Panc1 (cell line): ENCODE measurements around the gene CCDC12. TPM values are rescaled to one million over a fixed set of nuclear protein-coding genes. Genes with fewer than 3 reads are reported as not detected.

Experiments
- ATAC-seq: fragments of 200-7000 bp; cut with Tn5 transposase; 2 replicates; pipeline ENCODE4 v1.9.1; 2020; ENCODE audit warnings: mild to moderate bottlenecking, moderate library complexity
- BruUV-seq: library from RNA; stranded (reverse); fragments of 400-500 nt; replicated peaks from 2 replicates; lab custom pipeline; 2021; lab: Mats Ljungman, UMichigan
- CTCF ChIA-PET: fragments of 300-600 bp; sonication (Branson Sonifier 250); formaldehyde crosslinking; loops from one replicate; lab custom pipeline; 2022; ENCODE audit warnings: antibody characterized with exemption; lab: Charles Lee
- POLR2A ChIA-PET: fragments of 300-600 bp; sonication (Branson Sonifier 250); formaldehyde crosslinking; loops from one replicate; lab custom pipeline; 2022; ENCODE audit warnings: antibody characterized with exemption; lab: Charles Lee
- DNase-seq: peaks from one replicate; pipeline ENCODE4 v3.0.0-alpha.2; 2010; ENCODE audit warnings: low read depth, low spot score
- H3K27ac ChIP-seq: 2 replicates; pipeline ENCODE4 v1.5.1; 2011; ENCODE audit warnings: mild to moderate bottlenecking, low read length, inconsistent platforms
- H3K27me3 ChIP-seq: fragments of 200-500 bp; sonication (Bioruptor generic); 2 replicates; pipeline ENCODE4 v1.6.0; 2014; ENCODE audit warnings: low read length, inconsistent platforms; ENCODE audit not compliant: control insufficient read depth, insufficient read depth
- H3K36me3 ChIP-seq: fragments of 200-500 bp; sonication (Bioruptor generic); 2 replicates; pipeline ENCODE4 v1.5.1; 2014; ENCODE audit warnings: inconsistent platforms, mild to moderate bottlenecking, low read length, moderate library complexity; ENCODE audit not compliant: control insufficient read depth, insufficient read depth
- H3K4me1 ChIP-seq: 2 replicates; pipeline ENCODE4 v1.5.1; 2011; ENCODE audit warnings: inconsistent platforms, mild to moderate bottlenecking, low read length, moderate library complexity; ENCODE audit not compliant: control insufficient read depth, insufficient read depth
- H3K4me3 ChIP-seq, 2 experiments: 2 replicates each; pipeline ENCODE4 v1.5.1; 2011 to 2012; ENCODE audit warnings: low read depth in 2 of 2, low read length in 2 of 2, mild to moderate bottlenecking in 2 of 2, inconsistent platforms in 1 of 2, moderate library complexity in 1 of 2
- H3K9me3 ChIP-seq: fragments of 200-500 bp; sonication (Bioruptor generic); 2 replicates; pipeline ENCODE4 v1.5.1; 2014; ENCODE audit warnings: low read depth, mild to moderate bottlenecking, inconsistent platforms, low read length, moderate library complexity; ENCODE audit not compliant: control insufficient read depth, insufficient read depth
- CTCF ChIP-seq: fragments of 450-650 bp; IDR thresholded peaks from 2 replicates; pipeline ENCODE4 v1.5.1; 2017; ENCODE audit warnings: mild to moderate bottlenecking
- POLR2AphosphoS5 ChIP-seq: IDR thresholded peaks from 2 replicates; pipeline ENCODE4 v1.6.1; 2012; ENCODE audit warnings: mild to moderate bottlenecking, low read depth, low read length, moderate library complexity
- REST ChIP-seq, 2 experiments: IDR thresholded peaks; 2 replicates each; pipeline ENCODE4 v1.6.1; 2011 to 2012; ENCODE audit warnings: low read depth in 2 of 2, control low read depth in 1 of 2, low read length in 1 of 2, mild to moderate bottlenecking in 1 of 2, moderate library complexity in 1 of 2; ENCODE audit not compliant: insufficient read depth in 1 of 2
- SIN3A ChIP-seq: IDR thresholded peaks from 2 replicates; pipeline ENCODE4 v1.6.1; 2012; ENCODE audit warnings: low read depth, mild to moderate bottlenecking, low read length, moderate library complexity, borderline replicate concordance; ENCODE audit not compliant: insufficient read depth
- TCF7L2 ChIP-seq: IDR thresholded peaks from 2 replicates; pipeline ENCODE4 v1.6.1; 2011; ENCODE audit warnings: mild to moderate bottlenecking, low read depth, low read length, inconsistent platforms
- in situ Hi-C: cut with HindIII; loops from 2 replicates; pipeline ENCODE4 v1.10.0; 2016; ENCODE audit warnings: low sequenced_read_pairs, low pct_unique_long_range_greater_than_20kb
- intact Hi-C: fragments of 100-400 bp; cut with micrococcal nuclease; formaldehyde crosslinking; loops from one replicate; pipeline ENCODE4 v1.10.0; 2022; ENCODE audit not compliant: unreplicated experiment
- total RNA-seq: library from RNA; stranded (reverse); gene quantifications from one replicate; pipeline ENCODE4 v1.2.1, GENCODE V29; 2021; ENCODE audit not compliant: unreplicated experiment

Gene CCDC12
- total RNA-seq, 1 experiment from 2014 or later, result 35.5 TPM

- Histone ChIP-seq H3K27me3 (no peaks in the 10 kb centered on the region), H3K4me3 (no peak overlapping the region), H3K36me3 (no peaks in the 10 kb centered on the region), H3K9me3 (no peaks in the 10 kb centered on the region), H3K4me1 (peaks cover 40% of the 10 kb centered on the region), H3K27ac (0 out of 2 replicates have a peak overlapping the region, but pooled peaks have one; percentile 39)
- no peak; the same call in 1 of the 2 replicates for ATAC-seq
- no peak for DNase-seq
- in situ Hi-C loops, result no loop called here
- TF ChIP-seq POLR2AphosphoS5, result no peak
- TF ChIP-seq SIN3A, result no peak
- no peak for TF ChIP-seq TCF7L2
- TF ChIP-seq REST (IDR thresholded peaks at IDR 0.05; ENCODE audit: insufficient read depth in 1 of 2, low read depth in 2 of 2, low read length in 1 of 2), result no peak
- TF ChIP-seq CTCF, result no peak
- POLR2A ChIA-PET, result no interaction called here
- CTCF ChIA-PET, result interaction anchor here (0.6 kb wide), 1 partner anchor 21 kb away, joined by 3 read pairs; no protein-coding TSS in a partner anchor
- intact Hi-C loops, result no loop called here
- no TSS peak for BruUV-seq
Observed at GRCh38 chr3:46930166-46930944, 46.2 kb downstream of the CCDC12 start.

GRCh38 chr3:46929324-46929723 lies 47.2 kb downstream of the CCDC12 start:
- BruUV-seq, result no TSS peak
- ATAC-seq (no peak), DNase-seq (no peak)
- H3K27ac ChIP-seq, result no peak overlapping the region
- CTCF ChIA-PET, result no interaction called here
- no peaks in the 10 kb centered on the region for H3K27me3 ChIP-seq
- no peak for TF ChIP-seq CTCF
- no peak for TF ChIP-seq TCF7L2
- no peak for TF ChIP-seq REST (IDR thresholded peaks at IDR 0.05; ENCODE audit: insufficient read depth in 1 of 2, low read depth in 2 of 2, low read length in 1 of 2)
- TF ChIP-seq POLR2AphosphoS5, result no peak
- no peak for TF ChIP-seq SIN3A
- H3K9me3 ChIP-seq, result no peaks in the 10 kb centered on the region
- no peaks in the 10 kb centered on the region for H3K36me3 ChIP-seq
- POLR2A ChIA-PET, result interaction anchor here (0.6 kb wide), 1 partner anchor 28 kb away, joined by 6 read pairs; no protein-coding TSS in a partner anchor
- H3K4me1 ChIP-seq, result peaks cover 36% of the 10 kb centered on the region
- H3K4me3 ChIP-seq, result no peak overlapping the region
- in situ Hi-C loops, result no loop called here
- intact Hi-C loops, result loop anchor here (10.0 kb wide), 1 partner anchor 65 kb away; no protein-coding TSS in a partner anchor
